Measurements from ENCODE around the gene SH3BGRL2.

DNA sequence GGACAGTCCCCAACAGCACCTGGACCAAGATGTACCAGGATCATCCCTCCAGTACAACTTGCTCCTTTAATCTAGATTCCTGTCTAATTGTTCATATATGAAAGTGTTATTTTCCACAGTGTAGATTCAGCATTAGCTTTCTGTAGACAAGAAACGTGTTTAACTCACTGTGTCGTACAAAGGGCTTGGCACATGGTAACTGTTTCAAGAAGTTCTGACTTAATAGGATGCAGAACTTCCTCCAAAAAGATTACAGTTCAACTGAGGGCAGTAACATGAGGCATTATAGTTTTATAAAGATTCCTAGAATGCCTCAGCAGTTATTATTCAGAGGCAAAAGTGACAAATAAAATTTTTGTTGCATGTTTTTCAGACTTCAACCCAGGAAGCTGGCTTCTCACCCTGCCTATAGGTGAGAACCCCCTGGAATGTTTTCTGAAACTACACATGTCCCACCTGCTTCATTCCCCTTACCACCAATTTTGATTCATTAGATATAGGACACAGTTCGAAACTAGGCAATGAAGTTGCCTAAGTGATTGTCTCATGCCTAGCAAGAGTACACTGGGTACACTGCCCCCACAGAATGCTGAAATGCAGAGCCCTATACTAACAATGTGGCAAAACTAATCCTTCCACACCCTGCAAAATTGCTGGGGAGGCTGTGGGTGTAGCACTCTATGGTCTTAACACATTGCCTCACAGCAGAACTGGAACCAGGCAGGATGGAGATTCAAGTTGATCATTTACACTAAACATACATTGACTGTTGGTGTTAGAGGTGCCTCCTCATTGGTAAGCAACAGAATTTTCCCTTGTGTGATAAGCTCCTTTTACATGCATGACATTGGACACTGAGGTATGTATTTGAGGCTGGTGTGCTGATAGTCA, 22.6 kb upstream of the SH3BGRL2 start:
- no peak for TF ChIP-seq EZH2phosphoT487 (IDR thresholded peaks at IDR 0.05; ENCODE audit: borderline replicate concordance, low read depth, low read length)
- TF ChIP-seq, protein P1, sequence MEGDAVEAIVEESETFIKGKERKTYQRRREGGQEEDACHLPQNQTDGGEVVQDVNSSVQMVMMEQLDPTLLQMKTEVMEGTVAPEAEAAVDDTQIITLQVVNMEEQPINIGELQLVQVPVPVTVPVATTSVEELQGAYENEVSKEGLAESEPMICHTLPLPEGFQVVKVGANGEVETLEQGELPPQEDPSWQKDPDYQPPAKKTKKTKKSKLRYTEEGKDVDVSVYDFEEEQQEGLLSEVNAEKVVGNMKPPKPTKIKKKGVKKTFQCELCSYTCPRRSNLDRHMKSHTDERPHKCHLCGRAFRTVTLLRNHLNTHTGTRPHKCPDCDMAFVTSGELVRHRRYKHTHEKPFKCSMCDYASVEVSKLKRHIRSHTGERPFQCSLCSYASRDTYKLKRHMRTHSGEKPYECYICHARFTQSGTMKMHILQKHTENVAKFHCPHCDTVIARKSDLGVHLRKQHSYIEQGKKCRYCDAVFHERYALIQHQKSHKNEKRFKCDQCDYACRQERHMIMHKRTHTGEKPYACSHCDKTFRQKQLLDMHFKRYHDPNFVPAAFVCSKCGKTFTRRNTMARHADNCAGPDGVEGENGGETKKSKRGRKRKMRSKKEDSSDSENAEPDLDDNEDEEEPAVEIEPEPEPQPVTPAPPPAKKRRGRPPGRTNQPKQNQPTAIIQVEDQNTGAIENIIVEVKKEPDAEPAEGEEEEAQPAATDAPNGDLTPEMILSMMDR (conservative IDR thresholded peaks at IDR 0.05; ENCODE audit: low read length) = no peak

All from OCI-LY7 (cell line).